GM12865 (cell line): ENCODE data around the gene SLIRP.
"Not testable (repeated sequence)": the region's sequence is repeated elsewhere in the genome, so short reads cannot be mapped to it uniquely, and the experiment has no call there.

Experiments used
- DNase-seq: peaks from one replicate; pipeline ENCODE4 v3.0.0; 2010; ENCODE audit warnings: low read depth
- H3K4me3 ChIP-seq: 2 replicates; pipeline ENCODE4 v1.5.1; 2011; ENCODE audit warnings: mild to moderate bottlenecking, low read depth, low read length, control low read depth
- TF ChIP-seq, protein P1 (sequence below): IDR thresholded peaks from 2 replicates; pipeline ENCODE4 v1.5.1; 2011; ENCODE audit warnings: low read length, control low read depth, low read depth, inconsistent platforms; ENCODE audit not compliant: insufficient read depth; ENCODE audit errors: missing control alignments

SLIRP gene

DNA sequence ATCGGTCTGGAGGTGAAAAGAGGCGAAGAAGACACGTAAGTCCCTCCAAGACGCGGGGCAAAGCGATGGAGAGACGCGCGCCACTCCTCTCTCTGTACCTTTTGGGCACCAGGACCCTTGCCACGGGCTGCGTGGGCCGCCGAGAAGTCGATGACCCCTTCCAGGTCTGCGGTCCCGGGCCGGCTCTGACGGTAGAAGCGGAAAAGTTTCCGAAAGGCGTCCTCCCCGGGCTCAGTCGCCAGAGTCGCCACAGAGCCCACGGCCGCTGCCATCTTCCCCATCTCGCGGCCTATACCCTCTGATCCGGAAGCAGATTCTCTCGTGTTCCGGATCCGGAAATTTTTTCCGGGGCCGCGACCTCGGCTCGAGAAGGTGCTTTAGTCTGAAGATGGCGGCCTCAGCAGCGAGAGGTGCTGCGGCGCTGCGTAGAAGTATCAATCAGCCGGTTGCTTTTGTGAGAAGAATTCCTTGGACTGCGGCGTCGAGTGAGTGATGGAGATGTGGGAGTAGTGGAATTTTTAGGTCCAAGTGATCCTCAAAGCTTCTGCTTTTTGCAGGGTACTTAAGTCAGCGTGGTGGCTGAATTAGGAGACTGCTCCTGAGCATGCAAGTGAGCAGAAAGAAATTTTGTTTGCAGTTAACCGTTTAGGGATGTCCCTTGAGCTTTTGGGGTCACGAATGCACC, at the start of gene SLIRP, which contains the start of gene ALKBH1:
Gene SLIRP (plus strand): TSS at position 380 of the 685 bp plus-strand sequence. CDS start 9 bp downstream, at position 389.
Gene ALKBH1 (minus strand): TSS at position 300 of the 685 bp plus-strand sequence. CDS start 19 bp downstream, at position 281.
- TF ChIP-seq, protein P1, sequence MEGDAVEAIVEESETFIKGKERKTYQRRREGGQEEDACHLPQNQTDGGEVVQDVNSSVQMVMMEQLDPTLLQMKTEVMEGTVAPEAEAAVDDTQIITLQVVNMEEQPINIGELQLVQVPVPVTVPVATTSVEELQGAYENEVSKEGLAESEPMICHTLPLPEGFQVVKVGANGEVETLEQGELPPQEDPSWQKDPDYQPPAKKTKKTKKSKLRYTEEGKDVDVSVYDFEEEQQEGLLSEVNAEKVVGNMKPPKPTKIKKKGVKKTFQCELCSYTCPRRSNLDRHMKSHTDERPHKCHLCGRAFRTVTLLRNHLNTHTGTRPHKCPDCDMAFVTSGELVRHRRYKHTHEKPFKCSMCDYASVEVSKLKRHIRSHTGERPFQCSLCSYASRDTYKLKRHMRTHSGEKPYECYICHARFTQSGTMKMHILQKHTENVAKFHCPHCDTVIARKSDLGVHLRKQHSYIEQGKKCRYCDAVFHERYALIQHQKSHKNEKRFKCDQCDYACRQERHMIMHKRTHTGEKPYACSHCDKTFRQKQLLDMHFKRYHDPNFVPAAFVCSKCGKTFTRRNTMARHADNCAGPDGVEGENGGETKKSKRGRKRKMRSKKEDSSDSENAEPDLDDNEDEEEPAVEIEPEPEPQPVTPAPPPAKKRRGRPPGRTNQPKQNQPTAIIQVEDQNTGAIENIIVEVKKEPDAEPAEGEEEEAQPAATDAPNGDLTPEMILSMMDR, result no peak
- peak; percentile 88 for DNase-seq
- H3K4me3 ChIP-seq, result peak within 1 kb of the TSS; percentile 87

DNA sequence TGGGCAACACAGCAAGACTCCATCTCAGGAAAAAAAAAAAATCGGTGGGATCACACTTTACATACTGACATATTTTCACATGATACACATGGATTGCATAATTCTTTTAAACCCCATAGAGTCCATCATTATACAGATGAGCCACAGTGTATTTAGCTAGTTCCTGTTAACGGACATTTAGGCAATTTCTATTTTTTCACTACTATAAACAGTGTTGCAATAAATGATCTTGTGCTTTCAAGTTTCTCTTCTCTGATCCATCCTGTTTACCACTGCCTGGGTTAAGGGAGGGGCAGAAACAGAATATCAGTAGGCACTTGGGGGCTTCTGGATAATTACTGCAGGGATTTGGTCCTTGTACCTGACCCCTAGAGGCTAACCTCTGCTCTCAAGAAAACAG, 48.1 kb upstream of the SLIRP start:
- no peak for DNase-seq
- TF ChIP-seq, protein P1, result no peak
- no peak overlapping the region for H3K4me3 ChIP-seq

DNA sequence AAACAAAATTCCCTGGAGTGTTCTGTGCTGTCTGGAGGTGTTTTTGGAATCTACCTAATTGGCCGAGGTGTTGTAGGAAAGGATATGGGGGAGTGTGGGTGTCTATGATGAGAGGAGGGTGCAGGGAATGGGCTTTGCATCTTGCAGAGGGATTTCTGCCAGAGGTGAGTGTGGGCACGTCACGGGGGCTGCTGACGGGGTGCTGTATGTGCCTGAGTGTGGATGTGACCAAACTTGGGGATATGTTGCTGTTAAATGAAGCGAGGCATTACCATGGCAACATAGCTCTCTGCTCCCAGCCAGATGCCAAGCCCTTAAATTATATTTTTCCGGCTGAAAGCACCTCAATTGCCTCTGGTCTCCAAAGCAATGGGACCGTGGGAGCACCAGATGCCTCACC, 47.1 kb upstream of the SLIRP start:
- TF ChIP-seq, protein P1, result no peak
- no peak for DNase-seq
- H3K4me3 ChIP-seq, result no peak overlapping the region

DNA sequence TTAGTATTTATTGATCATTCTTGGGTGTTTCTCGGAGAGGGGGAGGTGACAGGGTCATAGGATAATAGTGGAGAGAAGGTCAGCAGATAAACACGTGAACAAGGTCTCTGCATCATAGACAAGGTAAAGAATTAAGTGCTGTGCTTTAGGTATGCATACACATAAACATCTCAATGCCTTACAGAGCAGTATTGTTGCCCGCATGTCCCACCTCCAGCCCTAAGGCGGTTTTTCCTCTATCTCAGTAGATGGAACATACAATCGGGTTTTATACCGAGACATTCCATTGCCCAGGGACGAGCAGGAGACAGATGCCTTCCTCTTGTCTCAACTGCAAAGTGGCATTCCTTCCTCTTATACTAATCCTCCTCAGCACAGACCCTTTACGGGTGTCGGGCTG, 46.3 kb upstream of the SLIRP start:
- not testable (repeated sequence) for H3K4me3 ChIP-seq, DNase-seq

DNA sequence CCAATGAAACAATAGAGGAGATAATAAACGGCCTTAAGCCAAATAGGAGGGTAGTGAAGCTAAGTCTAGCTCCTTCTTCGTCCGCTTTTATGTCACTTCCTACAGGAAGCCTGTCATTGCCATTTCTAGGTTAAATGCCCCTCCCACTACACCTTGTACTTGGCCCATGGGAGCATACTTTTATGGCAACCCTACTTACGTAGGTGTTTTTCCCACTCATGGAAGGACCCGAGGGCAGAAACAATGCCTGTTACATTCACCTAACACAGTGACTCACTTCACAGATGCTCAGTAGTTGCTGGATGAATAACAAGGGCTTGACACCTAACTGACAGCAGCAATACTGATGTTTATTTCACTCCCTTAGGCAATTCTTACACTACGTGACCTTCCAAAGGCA, 44.6 kb upstream of the SLIRP start:
- H3K4me3 ChIP-seq, result no peak overlapping the region
- TF ChIP-seq, protein P1, result no peak
- DNase-seq, result no peak

DNA sequence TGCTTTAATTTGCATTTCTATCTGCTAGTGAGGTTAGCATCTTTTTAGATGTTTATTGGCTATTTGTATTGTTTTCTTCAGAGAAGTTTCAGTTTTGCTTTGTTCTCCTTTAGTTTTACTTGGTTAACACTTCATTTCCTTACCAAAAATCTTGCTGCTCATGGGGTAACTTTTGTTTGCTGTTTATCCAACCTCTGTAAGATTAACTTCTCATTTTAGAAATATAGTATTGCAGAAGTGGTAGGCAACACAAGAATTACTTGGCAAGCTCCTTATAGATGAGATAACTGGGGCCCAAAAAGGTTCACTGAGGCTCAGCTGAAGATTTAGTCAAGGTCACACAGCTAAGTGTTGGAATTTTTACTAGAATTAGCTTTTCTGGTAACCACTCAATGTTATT, 40.6 kb upstream of the SLIRP start:
- TF ChIP-seq, protein P1, result no peak
- no peak for DNase-seq
- H3K4me3 ChIP-seq, result no peak overlapping the region

DNA sequence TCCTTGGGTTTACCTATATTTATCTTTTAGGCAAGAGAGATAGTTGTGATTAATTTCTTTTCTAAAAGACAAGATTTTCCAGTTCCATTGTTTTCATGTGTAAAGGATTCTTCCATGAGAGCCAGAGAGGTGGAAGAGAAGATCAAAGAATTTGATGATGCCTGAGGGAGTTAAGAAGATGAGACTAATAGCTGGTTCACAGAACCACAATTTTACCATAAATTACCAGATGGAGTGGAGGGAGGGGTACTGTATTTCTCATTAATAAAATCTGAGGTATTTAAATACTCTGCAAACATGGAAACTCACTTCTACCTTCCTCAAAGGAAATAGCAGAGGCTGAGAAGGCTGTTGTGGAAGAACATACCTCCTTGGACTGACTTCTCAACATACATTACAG, 34.7 kb upstream of the SLIRP start:
- DNase-seq, result no peak
- TF ChIP-seq, protein P1, result no peak
- H3K4me3 ChIP-seq, result no peak overlapping the region
